HG03095 (cell line): Measurements from ENCODE around the gene SMIM5.

Experiments
- ATAC-seq: cut with Tn5 transposase; IDR thresholded peaks from one replicate; pipeline ENCODE4 v1.9.1; 2021; ENCODE audit warnings: moderate library complexity; ENCODE audit not compliant: unreplicated experiment

SMIM5 gene

DNA sequence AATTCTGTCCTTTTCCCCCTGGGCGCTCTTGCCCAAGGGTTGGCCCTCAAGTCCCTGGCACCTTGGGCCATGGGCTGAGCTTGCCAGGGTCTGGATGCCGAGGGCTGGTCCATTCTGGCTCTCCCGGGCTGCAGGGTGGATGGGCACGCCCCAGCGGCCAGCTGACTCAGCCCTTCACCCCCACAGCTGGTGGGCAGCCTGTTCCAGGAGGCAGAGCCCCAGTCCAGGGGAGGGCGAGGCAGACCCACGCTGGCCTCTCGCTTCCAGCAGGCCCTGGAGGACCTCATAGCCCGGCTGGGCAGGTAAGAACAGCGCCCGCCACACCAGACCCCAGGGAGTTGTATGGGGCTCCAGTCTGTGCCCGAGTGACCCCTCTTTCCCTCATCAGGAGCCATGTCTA is 30.6 kb upstream of the SMIM5 start:
- no peak for ATAC-seq

DNA sequence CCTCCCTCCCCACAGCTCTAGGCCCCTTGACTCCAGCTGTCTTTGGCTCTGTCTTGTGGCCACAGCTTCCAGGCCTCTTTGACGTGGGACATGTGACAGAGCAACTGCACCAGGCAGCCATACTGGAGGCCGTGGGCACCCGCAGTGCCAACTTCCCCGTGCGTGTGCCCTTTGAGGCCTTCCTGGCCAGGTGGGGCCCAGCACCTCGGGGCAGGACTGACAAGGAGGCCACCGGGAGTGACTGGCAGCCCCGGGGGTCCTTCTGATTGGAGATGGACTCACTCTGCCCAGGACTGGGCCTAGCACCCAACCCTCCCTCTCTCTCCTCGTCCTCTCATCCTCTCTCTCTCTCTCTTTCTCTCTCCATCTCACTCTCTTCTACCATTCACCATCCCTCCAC is 30.1 kb upstream of the SMIM5 start:
- ATAC-seq = no peak

DNA sequence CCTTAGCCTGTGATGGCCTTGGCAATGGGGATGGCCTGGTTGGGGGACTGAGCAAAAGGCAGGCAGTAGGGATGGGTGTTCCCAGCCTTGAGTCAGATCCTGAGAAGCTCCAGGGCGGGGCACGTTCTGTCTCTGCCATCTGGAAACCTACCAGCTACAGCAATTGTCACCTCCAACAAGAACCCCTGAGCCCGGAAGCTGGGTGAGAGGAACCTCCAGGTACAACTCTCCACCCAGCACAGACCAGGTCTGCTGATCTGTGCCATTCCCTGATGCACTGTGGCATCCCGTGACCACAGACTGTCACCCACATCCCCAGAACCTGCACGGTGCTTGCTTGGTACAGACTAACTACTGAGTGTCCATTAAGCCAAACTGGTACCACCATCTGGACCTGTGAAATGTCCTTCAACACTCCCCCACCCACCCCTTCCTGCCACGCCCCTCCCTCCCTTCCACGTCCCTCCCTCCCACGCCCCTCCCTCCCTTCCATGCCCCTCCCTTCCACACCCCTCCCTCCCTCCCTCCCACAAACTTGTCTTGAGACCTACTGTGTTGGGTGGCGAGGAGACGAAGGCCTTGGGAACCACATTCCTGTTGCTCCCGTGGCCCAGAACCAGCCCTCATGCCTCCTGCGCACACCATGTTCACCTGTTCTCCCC is 29.1 kb upstream of the SMIM5 start:
- ATAC-seq = no peak

DNA sequence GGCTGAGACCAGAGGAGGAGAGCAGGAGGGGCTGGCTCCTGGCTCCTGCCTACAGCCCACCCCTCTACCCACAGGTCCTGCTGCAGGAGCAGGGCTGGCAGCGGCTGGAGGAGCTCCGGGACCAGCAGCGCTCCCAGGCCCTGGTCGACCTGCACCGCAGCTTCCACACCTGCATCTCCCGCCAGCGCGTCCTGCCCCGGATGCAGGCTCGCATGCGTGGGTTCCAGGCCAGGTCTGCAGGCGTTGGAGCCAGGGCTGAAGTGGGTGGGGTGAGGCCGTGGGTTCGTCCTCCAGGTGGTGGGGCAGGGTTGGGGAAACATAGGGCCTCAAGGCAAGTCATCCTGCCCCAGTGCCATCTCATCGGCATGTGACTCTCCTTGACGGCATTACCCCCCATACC is 27.4 kb upstream of the SMIM5 start:
- no peak for ATAC-seq

DNA sequence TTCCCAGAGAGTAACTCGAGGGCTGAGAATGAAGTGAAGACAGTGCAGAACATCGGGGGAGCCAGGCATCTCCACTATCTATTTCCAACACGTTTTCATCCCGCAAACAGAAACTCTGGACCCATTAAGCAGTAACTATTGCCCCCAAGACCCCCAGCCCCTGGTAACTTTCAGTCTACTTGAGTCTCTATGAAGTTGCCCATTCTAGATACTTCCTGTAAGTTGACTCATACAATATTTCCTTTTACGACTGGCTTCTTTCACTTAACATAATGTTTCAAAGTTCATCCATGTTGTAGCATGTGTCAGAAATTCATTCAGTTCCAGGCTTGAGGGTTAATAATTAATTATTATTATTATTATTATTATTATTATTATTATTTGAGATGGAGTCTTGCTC is 26.1 kb upstream of the SMIM5 start:
- no peak for ATAC-seq

DNA sequence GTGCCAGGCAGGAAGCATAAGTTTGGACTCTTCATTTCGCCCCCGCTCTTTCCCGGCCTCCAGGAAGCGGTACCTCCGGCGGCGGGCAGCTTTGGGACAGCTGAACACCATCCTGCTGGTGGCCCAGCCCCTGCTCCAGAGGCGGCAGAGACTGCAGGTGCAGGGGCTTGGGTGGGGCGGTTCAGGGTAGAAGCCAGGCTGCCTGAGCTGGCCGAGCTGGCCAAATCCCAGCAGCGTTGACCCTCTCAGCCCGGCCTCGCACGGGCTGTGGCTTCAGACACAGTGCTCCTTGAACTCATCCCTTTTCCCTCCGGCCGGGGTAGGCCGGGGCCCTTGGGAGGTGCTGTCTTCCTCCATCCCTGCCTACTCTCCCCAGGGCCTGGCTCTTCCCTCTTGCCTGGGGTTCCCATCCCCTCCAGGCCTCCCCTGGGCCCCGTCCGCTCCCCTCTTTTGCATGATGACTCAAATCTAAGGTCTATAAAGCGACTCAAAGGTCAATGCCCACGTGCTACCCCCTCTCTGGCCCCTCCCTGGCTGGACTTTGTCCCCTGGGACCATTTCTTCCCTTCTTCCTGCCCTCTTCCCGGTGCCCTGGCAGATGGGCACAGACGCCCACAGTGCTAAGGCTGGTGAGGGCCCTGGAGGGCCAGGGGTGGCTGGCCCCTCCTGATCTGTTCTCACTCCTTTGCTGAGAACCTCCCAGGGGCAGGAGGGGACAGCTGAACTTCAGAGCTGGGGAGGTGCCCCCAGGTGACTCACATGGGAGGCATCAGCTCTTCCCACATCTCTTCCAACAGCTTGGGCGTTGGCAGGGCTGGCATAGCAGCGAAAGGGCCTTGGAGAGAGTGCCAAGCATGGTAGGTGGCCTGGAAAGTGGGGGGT is 22.9 kb upstream of the SMIM5 start:
- ATAC-seq = no peak

DNA sequence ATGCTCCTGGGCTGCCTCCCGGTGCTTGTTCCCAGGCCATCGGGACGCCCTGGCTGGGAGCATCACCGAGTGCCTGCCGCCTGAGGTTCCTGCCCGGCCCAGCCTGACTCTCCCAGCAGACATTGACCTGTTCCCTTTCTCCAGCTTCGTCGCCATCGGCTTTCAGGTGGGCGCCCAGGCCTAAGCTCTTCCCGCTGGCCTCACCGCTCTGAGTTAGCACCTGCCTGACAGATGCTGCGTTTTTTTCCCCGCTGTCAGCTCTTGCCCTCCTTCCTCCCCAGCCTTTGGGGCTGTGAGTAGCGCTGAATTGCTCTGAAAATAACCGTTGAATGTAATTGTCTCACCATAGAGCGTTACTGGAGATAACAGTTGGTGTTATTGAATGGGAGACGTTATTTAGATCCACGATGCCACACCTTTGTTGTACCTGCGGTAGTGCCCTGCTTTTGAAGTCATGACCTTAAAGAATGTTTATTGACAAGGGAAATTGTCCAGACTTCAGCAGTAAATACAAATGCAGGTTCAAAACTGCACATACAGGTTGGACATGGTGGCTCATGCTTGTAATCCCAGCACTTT is 21.3 kb upstream of the SMIM5 start:
- no peak for ATAC-seq

DNA sequence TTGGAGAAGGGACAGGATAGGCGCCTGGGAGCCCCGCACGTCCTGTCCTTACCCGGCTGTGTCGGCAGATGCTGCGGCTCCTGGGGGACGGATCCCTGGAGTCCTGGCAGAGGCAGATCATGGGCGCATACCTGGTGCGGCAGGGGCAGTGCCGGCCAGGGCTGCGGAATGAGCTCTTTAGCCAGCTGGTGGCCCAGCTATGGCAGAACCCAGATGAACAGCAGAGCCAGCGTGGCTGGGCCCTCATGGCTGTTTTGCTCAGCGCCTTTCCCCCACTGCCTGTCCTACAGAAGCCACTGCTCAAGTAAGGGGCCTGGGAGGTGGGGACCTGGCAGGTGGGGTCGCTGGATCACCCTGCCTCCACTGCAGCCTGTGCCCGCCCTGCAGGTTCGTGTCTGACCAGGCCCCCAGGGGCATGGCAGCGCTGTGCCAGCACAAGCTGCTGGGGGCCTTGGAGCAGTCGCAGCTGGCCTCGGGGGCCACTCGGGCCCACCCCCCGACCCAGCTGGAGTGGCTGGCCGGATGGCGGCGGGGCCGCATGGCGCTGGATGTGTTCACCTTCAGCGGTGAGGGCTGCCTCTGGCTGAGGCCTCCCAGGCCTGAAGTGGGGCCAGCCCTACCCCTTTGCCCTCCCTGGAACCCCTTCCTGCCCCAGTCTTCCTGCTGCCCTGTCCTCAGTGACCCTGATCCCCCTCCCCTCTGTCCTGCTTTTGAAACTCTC is 20.2 kb upstream of the SMIM5 start:
- ATAC-seq = no peak

DNA sequence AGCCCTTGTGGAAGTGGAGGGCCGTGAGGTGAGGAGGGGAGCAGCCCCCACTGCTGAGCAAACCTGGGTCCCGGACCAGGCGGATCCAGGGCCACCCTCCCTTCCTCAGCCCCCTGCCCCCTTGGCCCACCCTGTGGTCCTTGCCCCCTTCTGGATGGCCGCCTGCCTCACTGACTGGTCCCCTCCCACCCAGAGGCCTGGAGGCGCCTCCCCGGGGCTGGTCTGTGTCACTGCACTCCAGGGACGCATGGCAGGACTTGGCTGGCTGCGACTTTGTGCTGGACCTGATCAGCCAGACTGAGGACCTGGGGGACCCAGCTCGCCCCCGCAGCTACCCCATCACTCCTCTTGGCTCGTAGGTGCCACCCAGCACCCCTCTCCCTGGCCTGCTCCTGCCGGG is 19.2 kb upstream of the SMIM5 start:
- ATAC-seq = no peak

DNA sequence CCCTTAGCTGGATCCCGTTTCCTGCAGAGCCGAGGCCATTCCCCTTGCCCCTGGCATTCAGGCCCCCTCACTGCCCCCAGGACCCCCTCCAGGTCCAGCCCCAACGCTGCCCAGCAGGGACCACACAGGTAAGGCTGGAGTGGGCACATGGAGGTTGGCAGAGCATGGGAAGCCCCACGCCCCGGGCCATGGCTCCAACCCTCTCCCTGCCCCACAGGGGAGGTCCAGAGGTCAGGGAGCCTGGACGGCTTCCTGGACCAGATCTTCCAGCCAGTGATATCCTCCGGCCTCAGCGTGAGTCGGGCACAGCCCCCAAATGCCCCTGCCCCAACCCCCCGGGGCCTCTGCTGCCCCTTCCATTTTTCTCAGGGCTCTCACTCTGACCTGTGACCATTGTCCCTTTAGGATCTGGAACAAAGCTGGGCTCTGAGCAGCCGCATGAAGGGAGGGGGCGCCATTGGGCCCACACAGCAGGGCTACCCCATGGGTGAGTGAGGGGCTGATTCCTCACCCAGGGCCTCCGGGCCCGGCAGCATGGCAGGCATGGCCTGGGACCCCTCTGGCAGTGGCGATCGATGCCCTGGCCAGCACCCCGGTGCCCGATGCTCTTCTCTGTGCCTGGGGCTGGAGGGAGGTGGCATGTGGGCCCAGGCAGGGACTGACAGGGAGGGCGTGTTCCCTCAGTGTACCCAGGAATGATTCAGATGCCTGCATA is 18.5 kb upstream of the SMIM5 start:
- no peak for ATAC-seq

DNA sequence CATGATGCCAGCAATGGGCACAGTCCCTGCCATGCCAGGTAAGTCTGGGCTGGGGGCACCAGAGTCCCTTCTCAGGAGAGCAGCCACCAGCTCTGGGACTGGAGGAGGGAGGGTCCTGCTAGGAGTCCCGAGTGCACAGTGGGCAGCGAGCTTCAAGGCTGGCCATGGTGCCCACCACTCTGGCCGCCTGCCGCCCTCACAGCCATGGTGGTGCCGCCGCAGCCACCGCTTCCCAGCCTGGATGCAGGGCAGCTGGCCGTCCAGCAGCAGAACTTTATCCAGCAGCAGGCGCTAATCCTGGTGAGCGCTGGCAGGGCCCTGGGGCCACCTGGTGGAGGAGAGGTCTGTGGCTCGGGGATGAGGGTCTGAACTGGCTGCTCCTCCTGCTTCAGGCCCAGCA is 17.9 kb upstream of the SMIM5 start:
- ATAC-seq = no peak

DNA sequence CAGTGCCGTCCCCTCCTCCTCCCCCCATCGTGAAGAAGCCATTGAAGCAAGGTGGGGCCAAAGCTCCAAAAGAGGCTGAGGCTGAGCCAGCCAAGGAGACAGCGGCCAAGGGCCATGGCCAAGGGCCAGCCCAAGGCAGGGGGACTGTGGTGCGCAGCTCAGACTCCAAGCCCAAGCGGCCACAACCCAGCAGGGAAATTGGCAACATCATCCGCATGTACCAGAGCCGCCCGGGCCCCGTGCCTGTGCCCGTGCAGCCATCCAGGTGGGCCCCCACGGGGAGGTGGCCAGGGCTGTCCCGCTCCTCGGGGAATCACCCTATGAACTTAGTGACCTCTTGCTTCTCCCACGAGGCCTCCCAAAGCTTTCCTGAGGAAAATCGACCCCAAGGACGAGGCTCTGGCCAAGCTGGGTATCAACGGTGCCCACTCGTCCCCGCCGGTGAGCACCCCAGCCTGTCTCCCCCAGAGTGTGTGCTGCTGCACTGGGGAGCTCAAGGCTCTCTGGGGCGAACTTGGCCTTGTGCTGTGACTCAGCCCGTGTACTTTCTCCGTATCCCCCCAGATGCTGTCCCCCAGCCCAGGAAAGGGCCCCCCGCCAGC is 16.6 kb upstream of the SMIM5 start:
- ATAC-seq = no peak

DNA sequence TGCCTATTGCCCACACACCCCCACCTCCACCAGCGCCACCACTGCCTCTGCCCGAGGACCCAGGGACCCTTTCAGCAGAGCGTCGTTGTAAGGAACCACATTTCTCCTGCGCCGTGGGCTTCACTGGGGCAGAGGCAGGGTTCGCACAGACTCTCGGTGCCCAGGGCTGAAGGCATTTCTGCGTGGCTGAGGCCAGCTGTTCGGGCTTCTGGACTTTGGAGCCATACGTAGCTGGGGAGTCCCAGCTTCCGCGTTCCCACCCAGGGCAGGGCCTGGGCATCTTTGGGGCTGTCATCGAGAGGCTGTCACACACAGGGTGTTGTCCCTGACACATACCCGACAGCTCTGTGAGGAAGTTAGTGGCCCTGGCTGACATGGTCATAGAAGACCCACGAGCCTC is 16.0 kb upstream of the SMIM5 start:
- ATAC-seq = no peak

DNA sequence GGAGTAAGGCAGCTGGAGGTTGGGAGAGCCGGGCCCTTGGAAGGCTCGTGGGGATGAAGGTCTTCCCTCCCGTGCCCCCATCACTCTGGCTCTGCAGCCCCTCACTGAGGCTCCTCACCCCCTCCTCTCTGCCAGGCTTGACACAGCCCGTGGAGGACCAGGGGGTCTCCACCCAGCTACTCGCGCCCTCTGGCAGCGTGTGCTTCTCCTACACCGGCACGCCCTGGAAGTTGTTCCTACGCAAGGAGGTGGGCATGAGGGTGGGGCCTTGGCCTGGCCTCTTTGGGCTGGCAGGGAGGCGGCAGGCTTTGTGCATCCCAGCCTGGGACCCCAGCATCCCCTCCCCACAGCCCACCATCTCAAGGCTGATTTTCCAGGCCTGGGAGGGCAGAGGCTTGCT is 15.6 kb upstream of the SMIM5 start:
- no peak for ATAC-seq

DNA sequence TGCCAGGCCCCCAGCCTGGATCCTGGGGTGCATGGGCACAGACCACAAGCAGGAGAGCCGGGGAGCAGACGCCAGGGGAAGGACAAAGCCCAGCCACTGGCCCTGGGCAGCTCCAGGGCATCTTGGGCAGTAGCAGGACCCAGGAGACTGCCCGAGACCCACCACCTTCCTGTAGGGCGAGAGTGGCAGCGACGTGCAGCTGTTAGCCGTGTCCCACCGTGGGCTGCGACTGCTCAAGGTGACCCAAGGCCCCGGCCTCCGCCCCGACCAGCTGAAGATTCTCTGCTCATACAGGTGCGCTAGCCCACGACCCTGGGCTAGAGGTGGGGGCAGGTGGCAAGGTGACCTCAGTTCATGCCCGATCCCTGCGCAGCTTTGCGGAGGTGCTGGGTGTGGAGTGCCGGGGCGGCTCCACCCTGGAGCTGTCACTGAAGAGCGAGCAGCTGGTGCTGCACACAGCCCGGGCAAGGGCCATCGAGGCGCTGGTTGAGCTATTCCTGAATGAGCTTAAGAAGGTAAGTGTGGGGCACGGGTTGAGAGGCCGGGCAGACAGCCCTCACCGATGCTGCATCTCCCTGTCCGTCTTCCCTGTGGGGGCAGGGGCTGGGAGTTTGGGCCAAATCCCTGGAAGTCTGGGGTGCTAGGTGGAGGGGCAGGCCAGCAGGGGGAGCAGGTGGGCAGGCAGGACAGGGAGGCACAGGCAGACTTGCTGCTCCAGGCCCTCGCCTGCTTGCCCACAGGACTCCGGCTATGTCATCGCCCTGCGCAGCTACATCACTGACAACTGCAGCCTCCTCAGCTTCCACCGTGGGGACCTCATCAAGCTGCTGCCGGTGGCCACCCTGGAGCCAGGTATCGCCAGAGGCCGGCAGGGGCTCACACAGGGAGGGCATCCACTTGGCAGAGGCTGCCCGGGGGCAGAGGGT is 13.5 kb upstream of the SMIM5 start:
- ATAC-seq = no peak

DNA sequence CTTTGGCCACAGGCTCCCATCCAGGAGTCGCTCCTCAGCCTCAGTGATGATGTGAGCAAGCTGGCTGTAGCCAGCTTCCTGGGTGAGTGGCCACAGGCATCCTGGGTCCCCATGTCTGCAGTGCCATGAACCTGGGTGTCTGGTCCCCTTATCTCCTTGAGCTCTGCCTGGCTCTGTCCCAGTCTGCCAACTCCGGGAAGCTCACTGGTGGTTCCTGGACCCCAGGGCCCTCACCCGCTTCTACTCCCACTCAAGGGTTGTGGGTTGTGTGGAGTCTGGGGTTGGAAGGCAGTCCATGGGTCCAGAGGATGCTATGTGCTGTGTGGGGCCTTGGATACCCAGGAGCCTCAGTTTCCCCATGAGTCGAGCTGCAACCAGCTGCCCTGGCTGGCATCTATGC is 11.7 kb upstream of the SMIM5 start:
- ATAC-seq = no peak

DNA sequence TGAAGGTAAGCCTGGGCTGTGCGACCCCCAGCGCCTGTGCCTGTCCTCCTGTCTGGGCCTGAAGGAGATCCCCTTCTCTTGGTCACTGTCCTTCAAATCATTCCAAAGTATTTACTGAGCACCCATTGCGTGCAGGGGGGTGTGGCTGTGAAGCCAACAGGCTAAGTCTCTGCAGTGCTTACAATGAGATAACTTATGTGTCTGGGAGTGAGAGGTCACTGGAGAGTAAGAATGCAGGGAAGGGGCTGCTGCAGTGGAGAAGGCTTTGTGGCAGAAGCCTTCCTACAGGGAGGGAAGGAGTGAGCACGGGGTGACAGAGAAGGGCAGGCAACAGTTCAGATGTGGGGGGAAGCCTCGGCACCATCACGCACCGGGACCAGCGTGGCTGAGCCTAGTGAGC is 11.2 kb upstream of the SMIM5 start:
- ATAC-seq = no peak

DNA sequence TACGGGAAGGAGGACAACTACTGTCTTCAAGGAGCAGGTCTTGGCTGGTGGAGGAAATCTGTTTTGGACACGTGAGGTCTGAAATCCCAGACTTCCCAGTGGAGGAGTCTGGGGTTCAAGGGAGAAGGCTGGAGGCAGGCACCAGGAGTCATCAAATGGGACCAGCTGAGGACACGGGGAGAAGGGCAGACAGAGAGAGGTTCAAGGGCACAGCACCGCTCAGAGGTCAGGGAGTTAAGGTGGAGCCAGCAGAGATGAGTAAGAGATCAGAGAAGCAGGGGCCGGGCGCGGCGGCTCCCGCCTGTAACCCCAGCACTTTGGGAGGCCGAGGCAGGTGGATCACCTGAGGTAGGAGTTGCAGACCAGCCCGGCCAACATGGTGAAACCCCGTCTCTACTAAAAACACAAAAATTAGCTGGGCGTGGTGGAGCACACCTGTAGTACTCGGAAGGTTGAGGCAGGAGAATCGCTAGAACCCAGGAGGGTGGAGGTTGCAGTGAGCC is 10.4 kb upstream of the SMIM5 start:
- ATAC-seq = no peak

DNA sequence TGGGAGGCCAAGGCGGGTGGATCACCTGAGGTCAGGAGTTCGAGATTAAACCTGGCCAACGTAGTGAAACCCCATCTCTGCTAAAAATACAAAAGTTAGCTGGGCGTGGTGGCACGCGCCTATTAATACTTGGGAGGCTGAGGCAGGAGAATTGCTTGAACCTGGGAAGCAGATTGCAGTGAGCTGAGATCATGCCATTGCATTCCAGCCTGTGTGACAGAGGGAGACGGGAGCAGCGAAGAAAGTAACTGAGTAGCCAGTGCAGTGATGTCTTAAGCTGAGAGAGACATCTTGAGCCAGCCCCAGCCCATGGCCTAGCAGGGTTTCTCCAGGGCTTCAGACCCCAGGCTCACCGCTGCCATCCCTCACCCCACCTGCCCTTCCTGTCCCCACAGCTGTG is 9.8 kb upstream of the SMIM5 start:
- ATAC-seq = no peak
